Suppressor macrophage (primary cell): Measurements from ENCODE around the gene MLIP.
"Not testable (repeated sequence)": the region's sequence is repeated elsewhere in the genome, so short reads cannot be mapped to it uniquely, and the experiment has no call there.

Experiments
- DNase-seq, 4 experiments: peaks; one replicate each; pipeline ENCODE4 v3.0.0-alpha.2; 2020 to 2022

Gene MLIP

DNA sequence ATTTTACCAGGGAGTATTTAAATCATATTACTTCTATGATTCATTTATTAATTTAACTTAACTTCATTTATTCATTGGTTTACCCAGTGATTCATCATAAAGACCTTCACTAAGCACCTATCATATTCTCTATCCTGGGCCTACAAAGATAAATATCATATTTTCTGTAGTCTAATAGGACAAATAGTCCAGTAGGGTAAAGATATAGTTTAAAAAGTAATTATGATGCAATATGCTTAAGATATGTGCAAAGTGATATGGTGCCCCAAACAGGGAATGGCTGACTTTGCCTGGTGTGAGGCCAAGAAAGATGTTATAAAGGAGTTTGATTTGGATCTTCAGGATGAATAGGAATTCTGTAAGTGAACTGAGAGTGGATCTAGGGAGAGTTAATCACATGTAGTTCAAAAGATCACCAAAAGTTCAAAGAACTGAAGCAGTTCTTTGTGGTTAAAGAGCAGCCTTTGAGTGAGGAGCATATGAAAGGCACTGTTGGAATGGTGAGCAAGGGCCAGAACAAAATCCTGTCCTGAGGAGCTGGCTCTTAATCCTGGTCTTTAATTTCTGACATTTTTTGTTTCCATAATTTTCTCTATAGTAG lies 45.5 kb downstream of the MLIP start:
- no peak for DNase-seq

- no peak for DNase-seq
Observed at GRCh38 chr6:54157405-54157804, 46.2 kb downstream of the MLIP start.

- no peak for DNase-seq
Observed at GRCh38 chr6:54173089-54173488, 61.8 kb downstream of the MLIP start.

DNA sequence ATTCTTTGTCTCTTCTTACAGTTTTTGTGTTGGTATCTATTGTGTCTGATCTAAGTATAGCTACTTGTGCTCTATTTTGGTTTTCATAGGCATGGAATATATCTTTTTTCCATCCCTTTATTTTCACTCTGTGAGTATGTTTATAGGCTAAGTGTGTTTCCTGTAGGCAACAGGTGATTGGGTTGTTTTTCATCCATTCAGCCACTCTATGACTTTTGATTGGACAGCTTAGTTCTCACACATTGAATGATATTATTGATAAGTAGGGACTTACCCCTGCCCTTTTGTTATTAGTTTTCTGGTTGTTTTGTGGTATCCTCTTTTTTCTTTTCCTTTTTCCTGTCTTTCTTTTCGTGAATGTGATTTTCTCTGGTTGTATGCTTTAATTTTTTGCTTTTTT lies 67.9 kb downstream of the MLIP start:
- no peak for DNase-seq

DNA sequence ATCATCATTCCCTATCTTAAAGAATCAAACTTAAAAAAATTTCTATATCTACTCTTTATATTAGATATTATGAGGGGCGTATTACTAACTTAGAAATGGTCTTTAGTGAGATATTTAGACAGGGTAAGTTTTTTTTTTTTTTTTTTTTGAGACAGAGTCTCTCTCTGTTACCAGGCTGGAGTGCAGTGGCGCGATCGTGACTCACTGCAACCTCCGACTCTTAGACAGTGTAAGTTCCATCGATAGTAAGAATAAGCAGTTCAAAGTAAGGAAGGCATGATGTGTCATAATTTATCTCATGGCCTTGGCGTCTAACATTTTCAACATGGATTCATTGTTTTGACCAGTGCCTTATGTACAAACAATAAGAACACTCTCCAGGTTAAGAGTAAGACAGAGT lies 72.4 kb downstream of the MLIP start:
- no peak for DNase-seq

- DNase-seq: no peak
Observed at GRCh38 chr6:54185885-54186284, 74.6 kb downstream of the MLIP start.

DNA sequence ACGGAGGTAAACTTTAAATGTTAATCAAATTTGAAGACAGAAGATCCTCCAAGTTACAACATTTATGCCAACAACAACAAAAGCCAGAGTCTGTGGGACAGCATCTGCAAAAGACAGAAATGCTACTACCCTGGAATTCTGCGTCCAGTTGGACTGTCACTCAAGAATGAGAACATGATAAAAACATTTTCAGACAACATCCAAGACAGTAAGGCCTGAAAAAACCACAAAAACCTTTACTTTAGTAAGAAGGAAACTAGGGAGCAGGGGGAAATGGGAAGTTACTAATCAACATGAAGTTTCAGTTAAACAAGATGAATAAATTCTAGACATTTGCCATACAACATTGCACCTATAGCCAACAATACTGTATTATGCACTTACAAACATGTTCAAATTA lies 77.6 kb downstream of the MLIP start:
- DNase-seq: peak in 2 of 4 experiments; percentile 11 to 41

- peak; percentile 14 to 70 (median 44) for DNase-seq
Observed at GRCh38 chr6:54191461-54191860, 80.2 kb downstream of the MLIP start.

- DNase-seq: no peak
Observed at GRCh38 chr6:54192993-54193392, 81.8 kb downstream of the MLIP start.

DNA sequence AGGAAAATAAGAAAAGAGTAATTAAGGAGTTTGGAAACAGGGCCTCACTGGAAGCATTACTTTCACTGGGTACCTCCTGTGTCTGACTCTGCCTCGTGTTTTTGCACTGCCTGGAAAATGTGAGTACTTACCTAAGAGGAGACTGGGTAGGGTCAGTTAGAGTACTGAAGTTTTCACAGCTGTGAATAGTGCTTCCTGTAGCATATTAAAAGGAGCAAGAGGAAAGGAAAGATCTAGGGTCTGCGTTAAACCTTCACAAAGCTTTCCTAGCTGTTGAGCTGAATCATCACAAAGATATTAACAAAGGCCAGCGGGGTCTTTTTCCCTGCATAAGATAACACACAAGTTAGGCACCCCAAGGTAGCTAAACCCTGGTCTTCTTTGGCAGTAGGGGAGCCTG lies 82.3 kb downstream of the MLIP start:
- no peak for DNase-seq

GRCh38 chr6:54194067-54194466 lies 82.8 kb downstream of the MLIP start:
- DNase-seq: peak in 3 of 4 experiments; percentile 10 to 19 (median 11)

DNA sequence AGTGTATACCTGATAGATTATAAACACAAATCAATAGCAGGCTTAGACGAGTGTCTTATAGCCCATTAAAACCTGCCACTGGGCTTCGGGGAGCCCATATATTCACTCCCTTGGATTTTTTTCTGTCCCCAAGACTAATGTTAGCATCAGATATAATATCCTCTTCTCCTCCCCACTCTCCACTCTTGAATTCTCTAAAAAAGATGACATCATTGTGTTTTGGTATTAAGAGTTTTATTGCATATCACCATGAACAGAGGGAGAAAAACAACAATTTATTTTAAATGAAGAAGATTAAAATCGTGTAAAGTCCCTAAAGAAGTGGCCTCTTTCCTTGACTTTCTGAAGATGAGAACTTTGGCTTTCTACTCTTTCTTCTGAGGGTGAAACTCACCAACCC lies 84.4 kb downstream of the MLIP start:
- no peak for DNase-seq

- DNase-seq: no peak
Observed at GRCh38 chr6:54196905-54197304, 85.7 kb downstream of the MLIP start.

DNA sequence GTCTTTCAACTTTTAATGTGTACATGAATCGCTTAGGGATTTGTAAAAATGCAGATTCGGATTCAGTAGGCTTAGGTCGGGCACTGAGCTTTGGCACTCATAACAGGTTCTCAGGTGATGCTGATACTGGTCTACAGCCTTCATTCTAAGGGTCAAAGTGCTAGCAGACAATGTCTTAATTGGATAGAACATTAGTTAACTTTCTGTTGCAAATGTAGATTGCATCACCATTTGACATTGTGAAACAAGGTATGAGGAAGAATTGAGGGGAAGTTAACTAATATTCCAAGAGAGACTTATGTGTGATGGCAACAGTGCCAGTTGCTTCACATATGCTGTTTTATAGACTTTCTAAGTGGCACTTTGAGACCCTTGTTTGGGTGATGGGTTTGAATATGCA lies 86.9 kb downstream of the MLIP start:
- DNase-seq: peak; percentile 15 to 84 (median 62)

GRCh38 chr6:54203474-54204035 lies 92.3 kb downstream of the MLIP start:
- DNase-seq: not testable (repeated sequence)

DNA sequence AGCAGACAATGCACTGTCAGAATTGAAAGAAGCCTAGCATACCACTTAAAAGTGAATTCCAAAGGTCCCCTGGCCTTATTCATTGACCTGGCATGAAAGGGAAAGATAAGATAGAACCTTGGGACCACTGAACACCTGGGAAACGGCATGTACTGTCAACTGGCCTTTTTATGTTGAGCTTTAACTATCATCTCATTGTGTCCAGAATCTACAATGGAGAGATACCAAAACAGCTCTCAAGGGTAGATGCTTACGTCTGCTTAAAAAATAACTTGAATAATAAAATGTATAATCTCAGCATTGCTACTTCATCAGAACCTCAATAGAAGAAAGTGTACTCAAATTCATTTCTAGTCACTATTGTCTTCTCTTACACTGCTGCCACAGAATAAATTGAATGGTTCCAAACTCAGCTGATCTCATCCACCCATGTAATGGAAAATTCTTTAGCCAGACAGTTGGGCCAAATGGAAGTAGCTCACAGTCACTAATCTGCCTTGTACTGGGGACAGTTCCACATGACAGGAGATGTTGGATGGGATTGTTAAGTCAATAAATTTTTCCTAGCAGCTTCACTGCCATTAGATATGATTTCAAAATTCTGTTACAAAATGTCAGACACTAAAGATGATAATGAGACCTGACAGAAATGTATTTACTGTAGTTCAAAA lies 93.8 kb downstream of the MLIP start:
- no peak for DNase-seq

DNA sequence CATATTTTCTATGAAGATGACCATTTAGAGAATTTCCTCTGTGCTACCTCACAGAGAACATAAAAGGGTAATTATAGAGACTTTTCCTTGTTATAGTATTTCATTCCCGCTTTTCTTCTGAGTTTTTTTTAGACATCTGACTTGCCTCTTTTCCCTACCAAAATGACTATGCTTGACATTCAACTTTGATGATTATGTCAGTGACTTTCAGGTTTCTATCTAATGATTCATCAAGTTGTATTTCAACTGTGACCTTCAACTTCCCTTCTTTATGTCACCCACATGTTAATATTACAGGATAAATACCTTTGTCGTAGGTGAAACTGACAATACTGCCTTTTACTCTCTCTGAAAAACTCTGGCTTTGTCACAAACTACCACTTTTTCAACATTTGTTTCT lies 95.3 kb downstream of the MLIP start:
- no peak for DNase-seq

- not testable (repeated sequence) for DNase-seq
Observed at GRCh38 chr6:54209983-54210382, 98.7 kb downstream of the MLIP start.

DNA sequence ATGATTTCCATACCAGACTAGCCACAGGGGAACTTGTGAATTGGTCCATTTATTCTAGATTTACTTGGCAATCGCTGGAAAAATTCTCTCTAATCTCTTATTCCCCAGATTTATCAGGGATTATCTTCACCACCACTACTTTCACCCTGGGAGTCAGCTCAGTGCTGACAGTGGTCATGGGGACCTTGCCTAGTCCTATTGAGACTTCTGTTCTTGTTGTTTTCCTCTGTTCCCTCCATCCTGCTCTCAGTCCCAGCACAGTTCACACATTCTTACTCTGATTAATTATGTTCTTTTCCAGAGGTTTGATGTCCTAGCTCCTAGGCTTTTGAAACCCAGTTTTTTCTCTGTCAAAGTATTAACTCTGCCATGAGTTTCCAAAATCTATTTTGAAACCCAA lies 103.0 kb downstream of the MLIP start:
- DNase-seq: no peak

- no peak for DNase-seq
Observed at GRCh38 chr6:54216336-54216735, 105.1 kb downstream of the MLIP start.

- DNase-seq: no peak
Observed at GRCh38 chr6:54217018-54217417, 105.8 kb downstream of the MLIP start.

- no peak for DNase-seq
Observed at GRCh38 chr6:54222217-54222616, 111.0 kb downstream of the MLIP start.

- DNase-seq: no peak
Observed at GRCh38 chr6:54232703-54233102, 121.5 kb downstream of the MLIP start.

DNA sequence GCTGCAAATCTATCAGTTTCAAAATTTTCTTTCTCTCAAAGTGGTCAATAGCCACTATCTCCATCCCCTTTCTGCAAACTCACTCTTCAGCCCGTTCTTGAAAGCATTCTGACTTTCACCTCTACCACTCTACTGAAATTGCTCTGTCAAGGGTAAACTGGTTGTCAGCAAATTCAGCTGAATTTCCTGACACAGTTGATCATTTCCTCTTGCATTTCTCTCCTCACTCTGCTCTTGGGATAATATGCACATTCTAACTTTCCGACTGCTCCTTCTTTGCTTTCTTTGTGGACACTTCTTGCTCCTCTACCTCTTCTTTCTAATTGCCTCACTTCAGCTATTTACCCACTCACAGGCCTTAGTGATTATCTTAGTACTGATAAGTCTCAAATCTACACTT lies 123.3 kb downstream of the MLIP start:
- no peak for DNase-seq
